D721Med (cell line): ENCODE data around the gene DLK1.

ENCODE experiments used
- DNase-seq: peaks from one replicate; pipeline ENCODE4 v3.0.0; 2011; ENCODE audit warnings: low spot score; ENCODE audit not compliant: insufficient read length
- FAIRE-seq: peaks from 2 replicates; lab custom pipeline; 2011; peaks lifted over from hg19 to GRCh38; lab: Jason Lieb, UNC
- TF ChIP-seq, protein P1 (sequence below): IDR thresholded peaks from 2 replicates; pipeline ENCODE4 v1.5.1; 2012; ENCODE audit warnings: mild to moderate bottlenecking, control low read depth; ENCODE audit not compliant: insufficient read depth; ENCODE audit errors: missing control alignments

DLK1 gene

GRCh38 chr14:100755649-100756048 lies 29.0 kb downstream of the DLK1 start:
- FAIRE-seq, result no peak
- TF ChIP-seq, protein P1, sequence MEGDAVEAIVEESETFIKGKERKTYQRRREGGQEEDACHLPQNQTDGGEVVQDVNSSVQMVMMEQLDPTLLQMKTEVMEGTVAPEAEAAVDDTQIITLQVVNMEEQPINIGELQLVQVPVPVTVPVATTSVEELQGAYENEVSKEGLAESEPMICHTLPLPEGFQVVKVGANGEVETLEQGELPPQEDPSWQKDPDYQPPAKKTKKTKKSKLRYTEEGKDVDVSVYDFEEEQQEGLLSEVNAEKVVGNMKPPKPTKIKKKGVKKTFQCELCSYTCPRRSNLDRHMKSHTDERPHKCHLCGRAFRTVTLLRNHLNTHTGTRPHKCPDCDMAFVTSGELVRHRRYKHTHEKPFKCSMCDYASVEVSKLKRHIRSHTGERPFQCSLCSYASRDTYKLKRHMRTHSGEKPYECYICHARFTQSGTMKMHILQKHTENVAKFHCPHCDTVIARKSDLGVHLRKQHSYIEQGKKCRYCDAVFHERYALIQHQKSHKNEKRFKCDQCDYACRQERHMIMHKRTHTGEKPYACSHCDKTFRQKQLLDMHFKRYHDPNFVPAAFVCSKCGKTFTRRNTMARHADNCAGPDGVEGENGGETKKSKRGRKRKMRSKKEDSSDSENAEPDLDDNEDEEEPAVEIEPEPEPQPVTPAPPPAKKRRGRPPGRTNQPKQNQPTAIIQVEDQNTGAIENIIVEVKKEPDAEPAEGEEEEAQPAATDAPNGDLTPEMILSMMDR, result no peak
- no peak for DNase-seq

GRCh38 chr14:100761481-100761880 lies 34.8 kb downstream of the DLK1 start:
- no peak for DNase-seq
- no peak for FAIRE-seq
- TF ChIP-seq, protein P1, result no peak

DNA sequence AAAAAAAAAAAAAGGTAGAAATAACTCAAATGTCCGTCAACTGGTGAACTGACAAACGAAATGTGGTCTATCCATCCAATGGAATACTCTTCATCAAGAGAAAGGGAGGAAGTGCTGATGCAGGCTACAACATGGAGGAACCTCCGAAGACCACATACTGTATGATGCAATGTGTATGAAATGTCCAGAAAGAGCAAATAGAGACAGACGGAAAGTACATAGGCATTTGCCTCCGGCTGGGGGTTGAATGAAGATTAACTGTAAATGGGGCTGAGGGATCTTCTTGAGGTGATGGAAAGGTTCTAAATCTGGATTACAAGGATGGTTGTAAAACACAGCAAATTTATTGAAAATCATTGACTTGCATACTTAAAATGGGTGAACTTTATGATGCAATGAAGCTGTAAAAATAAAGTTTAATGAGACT lies 35.4 kb downstream of the DLK1 start:
- FAIRE-seq, result no peak
- DNase-seq, result no peak
- TF ChIP-seq, protein P1, result no peak

DNA sequence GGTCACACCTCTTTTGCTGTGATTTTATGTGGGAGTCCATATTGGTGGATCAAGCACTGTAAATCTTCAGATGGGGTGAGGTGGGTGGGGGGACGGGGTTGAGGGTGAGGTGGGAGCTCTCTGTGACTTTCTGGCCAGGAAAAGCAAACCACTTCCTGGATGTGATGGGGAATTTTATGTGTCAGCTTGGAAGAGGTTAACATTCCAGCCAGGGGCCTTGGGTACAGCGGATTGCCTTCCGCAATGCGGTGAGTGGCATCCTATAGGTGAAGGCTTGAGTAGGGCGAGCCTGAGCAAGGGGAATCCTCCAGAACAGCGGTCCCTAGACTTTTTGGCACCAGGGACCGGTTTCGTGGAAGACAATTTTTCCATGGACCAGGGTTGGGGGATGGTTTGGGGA lies 36.2 kb downstream of the DLK1 start:
- no peak for FAIRE-seq
- TF ChIP-seq, protein P1, result no peak
- DNase-seq, result no peak

GRCh38 chr14:100764471-100765115 lies 37.9 kb downstream of the DLK1 start:
- TF ChIP-seq, protein P1, result no peak
- DNase-seq (no peak), FAIRE-seq (no peak)

DNA sequence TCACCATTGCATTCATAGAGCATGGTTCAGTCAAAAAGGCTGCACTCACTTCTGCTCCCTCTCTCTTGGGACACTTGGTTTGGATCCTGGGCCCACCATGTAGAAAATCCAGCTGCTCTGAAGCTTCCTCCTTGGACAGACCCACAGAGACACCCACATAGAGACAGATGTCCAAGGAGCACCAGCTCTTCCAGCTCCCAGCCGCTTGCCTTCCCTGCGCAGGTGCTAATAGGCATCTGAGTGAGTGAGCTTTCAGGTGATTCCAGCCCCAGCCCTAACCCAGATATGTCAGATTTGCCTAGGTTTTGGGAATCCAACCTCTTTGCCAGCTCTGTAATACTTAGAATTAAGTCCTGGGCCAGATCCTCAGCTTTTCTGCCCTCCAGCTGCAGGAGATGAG lies 38.6 kb downstream of the DLK1 start:
- no peak for DNase-seq
- no peak for FAIRE-seq
- TF ChIP-seq, protein P1, result no peak

GRCh38 chr14:100765991-100766390 lies 39.3 kb downstream of the DLK1 start:
- DNase-seq (no peak), FAIRE-seq (no peak)
- TF ChIP-seq, protein P1, result no peak
